Measurements from ENCODE around the gene GALNTL6. TPM values are rescaled to one million over a fixed set of nuclear protein-coding genes. Genes with fewer than 3 reads are reported as not detected.
"Not testable (repeated sequence)": the region's sequence is repeated elsewhere in the genome, so short reads cannot be mapped to it uniquely, and the experiment has no call there.

Gene GALNTL6
- total RNA-seq, 1 experiment from 2014 or later = not detected

DNA sequence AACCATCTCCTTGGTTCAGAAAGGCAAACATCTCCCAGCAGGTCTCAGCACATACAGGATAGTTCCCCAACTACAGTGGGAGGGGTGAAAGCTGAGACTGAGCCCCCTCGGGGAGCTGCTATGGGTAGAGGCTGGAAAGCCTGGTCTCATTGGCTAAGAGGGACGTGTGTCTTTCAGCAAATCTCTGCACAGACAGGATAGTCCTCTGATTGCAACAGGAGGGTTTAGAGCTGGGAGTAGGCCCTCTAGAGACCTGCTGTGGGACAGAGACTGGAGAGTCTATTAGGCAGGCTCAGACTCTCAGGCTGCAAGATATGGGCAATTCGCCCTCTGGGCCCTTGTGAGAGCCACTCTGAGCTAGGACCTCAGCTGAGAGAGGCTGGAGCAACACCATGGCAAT is 1083.8 kb downstream of the GALNTL6 start:
- POLR2A ChIA-PET = interaction anchor here (0.7 kb wide), 1 partner anchor 99 kb away, joined by 4 read pairs; no protein-coding TSS in a partner anchor
- intact Hi-C loops (cut with micrococcal nuclease) = no loop called here
- Mint-ChIP-seq H3K27ac (ENCODE audit: low read depth, unreplicated experiment) (no peak overlapping the region), H3K27me3 (ENCODE audit: insufficient read depth, unreplicated experiment) (peaks cover 9% of the 10 kb centered on the region), H3K9me3 (ENCODE audit: unreplicated experiment) (peaks cover 8% of the 10 kb centered on the region), H3K4me3 (ENCODE audit: unreplicated experiment) (no peak overlapping the region), H3K4me1 (ENCODE audit: insufficient read depth, unreplicated experiment) (no peaks in the 10 kb centered on the region), H3K36me3 (ENCODE audit: insufficient read depth, unreplicated experiment) (no peaks in the 10 kb centered on the region)
- BruUV-seq (replicated peaks) = no TSS peak
- CTCF ChIA-PET = interaction anchor here (0.9 to 1.5 kb wide), 2 partner anchors 100 to 117 kb away, joined by 3 to 4 read pairs; no protein-coding TSS in a partner anchor
- no peak for DNase-seq (ENCODE audit: unreplicated experiment)
- TF ChIP-seq, protein P1, sequence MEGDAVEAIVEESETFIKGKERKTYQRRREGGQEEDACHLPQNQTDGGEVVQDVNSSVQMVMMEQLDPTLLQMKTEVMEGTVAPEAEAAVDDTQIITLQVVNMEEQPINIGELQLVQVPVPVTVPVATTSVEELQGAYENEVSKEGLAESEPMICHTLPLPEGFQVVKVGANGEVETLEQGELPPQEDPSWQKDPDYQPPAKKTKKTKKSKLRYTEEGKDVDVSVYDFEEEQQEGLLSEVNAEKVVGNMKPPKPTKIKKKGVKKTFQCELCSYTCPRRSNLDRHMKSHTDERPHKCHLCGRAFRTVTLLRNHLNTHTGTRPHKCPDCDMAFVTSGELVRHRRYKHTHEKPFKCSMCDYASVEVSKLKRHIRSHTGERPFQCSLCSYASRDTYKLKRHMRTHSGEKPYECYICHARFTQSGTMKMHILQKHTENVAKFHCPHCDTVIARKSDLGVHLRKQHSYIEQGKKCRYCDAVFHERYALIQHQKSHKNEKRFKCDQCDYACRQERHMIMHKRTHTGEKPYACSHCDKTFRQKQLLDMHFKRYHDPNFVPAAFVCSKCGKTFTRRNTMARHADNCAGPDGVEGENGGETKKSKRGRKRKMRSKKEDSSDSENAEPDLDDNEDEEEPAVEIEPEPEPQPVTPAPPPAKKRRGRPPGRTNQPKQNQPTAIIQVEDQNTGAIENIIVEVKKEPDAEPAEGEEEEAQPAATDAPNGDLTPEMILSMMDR (IDR thresholded peaks at IDR 0.05; ENCODE audit: unreplicated experiment) = no peak

DNA sequence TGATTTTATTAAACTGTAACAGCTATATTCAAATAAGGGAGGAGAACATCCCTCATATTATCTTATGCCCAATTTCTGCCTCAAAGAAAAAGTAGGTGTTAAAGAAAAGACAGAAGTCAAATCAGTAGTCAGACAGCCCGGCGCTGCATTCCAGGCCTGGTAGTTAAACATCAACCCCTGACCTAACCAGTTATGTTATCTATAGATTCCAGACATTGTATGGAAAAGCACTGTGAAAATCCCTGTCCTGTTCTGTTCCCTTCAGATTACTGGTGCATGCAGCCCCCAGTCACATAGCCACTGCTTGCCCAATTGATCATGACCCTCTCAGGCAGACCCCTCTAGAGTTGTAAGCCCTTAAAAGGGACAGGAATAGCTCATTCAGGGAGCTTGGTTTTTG is 1085.5 kb downstream of the GALNTL6 start:
- TF ChIP-seq, protein P1 (IDR thresholded peaks at IDR 0.05; ENCODE audit: unreplicated experiment) = no peak
- Mint-ChIP-seq H3K27ac (ENCODE audit: low read depth, unreplicated experiment) (no peak overlapping the region), H3K27me3 (ENCODE audit: insufficient read depth, unreplicated experiment) (peaks cover 26% of the 10 kb centered on the region), H3K9me3 (ENCODE audit: unreplicated experiment) (peaks cover 8% of the 10 kb centered on the region), H3K4me3 (ENCODE audit: unreplicated experiment) (no peak overlapping the region), H3K4me1 (ENCODE audit: insufficient read depth, unreplicated experiment) (no peaks in the 10 kb centered on the region), H3K36me3 (ENCODE audit: insufficient read depth, unreplicated experiment) (no peaks in the 10 kb centered on the region)
- intact Hi-C loops (cut with micrococcal nuclease) = no loop called here
- DNase-seq (ENCODE audit: unreplicated experiment) = no peak
- ChIA-PET POLR2A (no interaction called here), CTCF (no interaction called here)
- no TSS peak for BruUV-seq (replicated peaks)

DNA sequence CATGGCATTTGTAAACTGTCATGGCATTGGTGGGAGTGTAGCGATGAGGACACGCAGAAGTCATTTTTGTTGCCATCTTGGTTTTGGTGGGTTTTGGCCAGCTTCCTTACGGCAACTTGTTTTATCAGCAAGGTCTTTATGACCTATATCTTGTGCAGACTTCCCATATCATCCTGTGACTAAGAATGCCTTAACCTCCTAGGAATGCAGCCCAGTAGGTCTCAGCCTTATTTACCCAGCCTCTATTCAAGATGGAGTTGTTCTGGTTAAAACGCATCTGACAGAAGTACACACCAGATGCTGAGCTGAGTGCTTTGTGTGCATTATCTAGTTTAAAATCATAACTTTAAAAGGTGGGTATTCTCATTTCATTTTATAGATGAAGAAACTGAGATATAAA is 1086.7 kb downstream of the GALNTL6 start:
- no peak overlapping the region for H3K4me3 Mint-ChIP-seq (ENCODE audit: unreplicated experiment)
- no peak overlapping the region for H3K27ac Mint-ChIP-seq (ENCODE audit: low read depth, unreplicated experiment)
- H3K4me1 Mint-ChIP-seq (ENCODE audit: insufficient read depth, unreplicated experiment) = no peaks in the 10 kb centered on the region
- no TSS peak for BruUV-seq (replicated peaks)
- POLR2A ChIA-PET = no interaction called here
- peaks cover 8% of the 10 kb centered on the region for H3K9me3 Mint-ChIP-seq (ENCODE audit: unreplicated experiment)
- no peak for DNase-seq (ENCODE audit: unreplicated experiment)
- intact Hi-C loops (cut with micrococcal nuclease) = no loop called here
- H3K27me3 Mint-ChIP-seq (ENCODE audit: insufficient read depth, unreplicated experiment) = peaks cover 36% of the 10 kb centered on the region
- TF ChIP-seq, protein P1 (IDR thresholded peaks at IDR 0.05; ENCODE audit: unreplicated experiment) = no peak
- CTCF ChIA-PET = no interaction called here
- no peaks in the 10 kb centered on the region for H3K36me3 Mint-ChIP-seq (ENCODE audit: insufficient read depth, unreplicated experiment)

DNA sequence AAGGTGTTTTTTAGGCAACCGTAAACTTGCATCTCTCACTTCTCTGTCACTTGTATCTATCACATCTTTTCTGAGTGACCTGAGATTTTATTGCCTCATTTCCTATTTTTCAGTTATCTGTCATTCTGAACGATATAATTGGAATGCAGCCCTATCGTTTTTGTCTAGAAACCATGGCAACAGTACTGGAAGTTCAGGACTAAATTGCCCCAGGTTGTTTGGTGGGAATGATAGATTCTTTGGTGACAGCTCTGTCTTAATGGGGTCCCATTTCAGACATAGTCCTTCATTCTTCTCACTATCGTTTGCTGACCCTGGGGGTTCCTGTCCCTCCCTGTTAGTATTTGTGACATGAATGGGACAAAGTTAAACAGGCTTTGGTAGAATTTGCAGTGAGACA is 1087.7 kb downstream of the GALNTL6 start:
- intact Hi-C loops (cut with micrococcal nuclease) = no loop called here
- Mint-ChIP-seq H3K27ac (ENCODE audit: low read depth, unreplicated experiment) (no peak overlapping the region), H3K36me3 (ENCODE audit: insufficient read depth, unreplicated experiment) (no peaks in the 10 kb centered on the region), H3K4me3 (ENCODE audit: unreplicated experiment) (no peak overlapping the region), H3K4me1 (ENCODE audit: insufficient read depth, unreplicated experiment) (no peaks in the 10 kb centered on the region), H3K9me3 (ENCODE audit: unreplicated experiment) (peaks cover 2% of the 10 kb centered on the region), H3K27me3 (ENCODE audit: insufficient read depth, unreplicated experiment) (peaks cover 36% of the 10 kb centered on the region)
- ChIA-PET CTCF (no interaction called here), POLR2A (no interaction called here)
- BruUV-seq (replicated peaks) = no TSS peak
- no peak for DNase-seq (ENCODE audit: unreplicated experiment)
- TF ChIP-seq, protein P1 (IDR thresholded peaks at IDR 0.05; ENCODE audit: unreplicated experiment) = no peak

DNA sequence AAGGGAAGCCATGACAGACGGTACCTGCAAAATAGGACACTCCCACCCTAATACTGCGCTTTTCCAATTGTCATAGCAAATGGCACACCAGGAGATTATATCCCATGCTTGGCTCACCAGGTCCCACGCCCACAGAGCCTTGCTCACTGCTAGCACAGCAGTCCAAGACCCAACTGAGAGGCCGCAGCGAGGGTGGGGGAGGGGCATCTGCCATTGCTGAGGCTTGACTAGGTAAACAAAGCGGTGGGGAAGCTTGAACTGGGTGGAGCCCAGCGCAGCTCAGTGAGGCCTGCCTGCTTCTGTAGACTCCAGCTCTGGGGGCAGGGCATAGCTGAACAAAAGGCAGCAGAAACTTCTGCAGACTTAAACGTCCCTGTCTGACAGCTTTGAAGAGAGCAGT is 1099.3 kb downstream of the GALNTL6 start:
- CTCF ChIA-PET; DNase-seq (ENCODE audit: unreplicated experiment); H3K4me3 Mint-ChIP-seq (ENCODE audit: unreplicated experiment); H3K9me3 Mint-ChIP-seq (ENCODE audit: unreplicated experiment); H3K4me1 Mint-ChIP-seq (ENCODE audit: insufficient read depth, unreplicated experiment); intact Hi-C loops (cut with micrococcal nuclease); H3K27ac Mint-ChIP-seq (ENCODE audit: low read depth, unreplicated experiment); POLR2A ChIA-PET; H3K36me3 Mint-ChIP-seq (ENCODE audit: insufficient read depth, unreplicated experiment); BruUV-seq (replicated peaks): not testable (repeated sequence)
- peaks cover 17% of the 10 kb centered on the region for H3K27me3 Mint-ChIP-seq (ENCODE audit: insufficient read depth, unreplicated experiment)

DNA sequence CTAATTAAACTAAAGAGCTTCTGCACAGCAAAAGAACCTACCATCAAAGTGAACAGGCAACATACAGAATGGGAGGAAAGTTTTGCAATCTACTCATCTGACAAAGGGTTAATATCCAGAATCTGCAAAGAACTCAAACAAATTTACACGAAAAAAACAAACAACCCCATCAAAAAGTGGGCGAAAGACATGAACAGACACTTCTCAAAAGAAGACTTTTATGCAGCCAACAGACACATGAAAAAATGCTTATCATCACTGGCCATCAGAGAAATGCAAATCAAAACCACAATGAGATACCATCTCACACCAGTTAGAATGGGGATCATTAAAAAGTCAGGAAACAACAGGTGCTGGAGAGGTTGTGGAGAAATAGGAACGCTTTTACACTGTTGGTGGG is 1104.2 kb downstream of the GALNTL6 start:
- H3K27me3 Mint-ChIP-seq (ENCODE audit: insufficient read depth, unreplicated experiment) = peaks cover 10% of the 10 kb centered on the region
- H3K27ac Mint-ChIP-seq (ENCODE audit: low read depth, unreplicated experiment); BruUV-seq (replicated peaks); H3K36me3 Mint-ChIP-seq (ENCODE audit: insufficient read depth, unreplicated experiment); POLR2A ChIA-PET; CTCF ChIA-PET; DNase-seq (ENCODE audit: unreplicated experiment); H3K9me3 Mint-ChIP-seq (ENCODE audit: unreplicated experiment); intact Hi-C loops (cut with micrococcal nuclease); H3K4me1 Mint-ChIP-seq (ENCODE audit: insufficient read depth, unreplicated experiment); H3K4me3 Mint-ChIP-seq (ENCODE audit: unreplicated experiment): not testable (repeated sequence)
